BJ (cell line): ENCODE measurements around the gene ITPKA. TPM values are rescaled to one million over a fixed set of nuclear protein-coding genes. Genes with fewer than 3 reads are reported as not detected.

Source experiments
- CTCF ChIA-PET: fragments of 350-600 bp; formaldehyde crosslinking; extraction: SDS; loops from one replicate; lab custom pipeline; 2021; ENCODE audit warnings: antibody characterized with exemption, inconsistent platforms; lab: Yijun Ruan, JAX
- POLR2A ChIA-PET: fragments of 300-600 bp; sonication (Branson Sonifier 250); formaldehyde crosslinking; extraction: SDS; loops from one replicate; lab custom pipeline; 2021; ENCODE audit warnings: antibody characterized with exemption; lab: Charles Lee
- DNase-seq: peaks from one replicate; pipeline ENCODE4 v3.0.0-alpha.2; 2011; ENCODE audit warnings: low read depth
- H3K27me3 ChIP-seq: 2 replicates; pipeline ENCODE4 v1.6.0; 2011; ENCODE audit warnings: low read length; ENCODE audit not compliant: control insufficient read depth, insufficient read depth
- H3K36me3 ChIP-seq: 2 replicates; pipeline ENCODE4 v1.5.1; 2011; ENCODE audit warnings: low read length; ENCODE audit not compliant: control insufficient read depth, insufficient read depth
- H3K4me3 ChIP-seq: 2 replicates; pipeline ENCODE4 v1.5.1; 2011; ENCODE audit warnings: low read depth, mild to moderate bottlenecking, control low read depth, low read length
- polyA plus RNA-seq: library from polyadenylated mRNA; depleted of rRNA; stranded (reverse); fragments of >200 nt; gene quantifications from 2 replicates; pipeline ENCODE4 v1.2.3, GENCODE V29; 2011
- TF ChIP-seq, protein P1 (sequence below): IDR thresholded peaks from 2 replicates; pipeline ENCODE4 v1.5.1; 2011; ENCODE audit warnings: low read depth, mild to moderate bottlenecking, control low read depth, inconsistent platforms, low read length, moderate library complexity; ENCODE audit not compliant: insufficient read depth

The ITPKA gene
- polyA plus RNA-seq, 1 experiment, result 0.59 TPM

DNA sequence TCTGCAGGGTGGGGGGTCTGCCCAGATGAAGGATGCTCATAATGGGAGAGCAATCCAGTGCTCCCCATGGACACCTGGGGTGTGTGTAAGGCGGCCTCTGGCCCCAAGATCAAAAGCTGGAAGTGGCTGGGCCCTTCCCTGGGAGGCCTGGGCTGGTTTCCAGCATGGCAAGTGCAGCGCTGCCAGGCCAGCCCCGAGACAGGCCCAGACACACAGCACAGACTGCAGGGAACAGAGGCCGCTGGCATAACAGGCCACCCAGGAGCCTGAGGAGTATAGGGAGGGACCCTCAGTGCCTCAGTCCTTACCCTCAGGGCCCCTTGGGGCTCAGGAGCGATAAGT lies 10.0 kb downstream of the ITPKA start:
- H3K36me3 ChIP-seq, result no peaks in the 10 kb centered on the region
- TF ChIP-seq, protein P1, sequence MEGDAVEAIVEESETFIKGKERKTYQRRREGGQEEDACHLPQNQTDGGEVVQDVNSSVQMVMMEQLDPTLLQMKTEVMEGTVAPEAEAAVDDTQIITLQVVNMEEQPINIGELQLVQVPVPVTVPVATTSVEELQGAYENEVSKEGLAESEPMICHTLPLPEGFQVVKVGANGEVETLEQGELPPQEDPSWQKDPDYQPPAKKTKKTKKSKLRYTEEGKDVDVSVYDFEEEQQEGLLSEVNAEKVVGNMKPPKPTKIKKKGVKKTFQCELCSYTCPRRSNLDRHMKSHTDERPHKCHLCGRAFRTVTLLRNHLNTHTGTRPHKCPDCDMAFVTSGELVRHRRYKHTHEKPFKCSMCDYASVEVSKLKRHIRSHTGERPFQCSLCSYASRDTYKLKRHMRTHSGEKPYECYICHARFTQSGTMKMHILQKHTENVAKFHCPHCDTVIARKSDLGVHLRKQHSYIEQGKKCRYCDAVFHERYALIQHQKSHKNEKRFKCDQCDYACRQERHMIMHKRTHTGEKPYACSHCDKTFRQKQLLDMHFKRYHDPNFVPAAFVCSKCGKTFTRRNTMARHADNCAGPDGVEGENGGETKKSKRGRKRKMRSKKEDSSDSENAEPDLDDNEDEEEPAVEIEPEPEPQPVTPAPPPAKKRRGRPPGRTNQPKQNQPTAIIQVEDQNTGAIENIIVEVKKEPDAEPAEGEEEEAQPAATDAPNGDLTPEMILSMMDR, result no peak
- H3K27me3 ChIP-seq, result peaks cover 12% of the 10 kb centered on the region
- DNase-seq, result no peak
- no peak overlapping the region for H3K4me3 ChIP-seq
- CTCF ChIA-PET, result interaction anchor here (0.9 kb wide), 1 partner anchor 13 kb away, joined by 3 read pairs; no protein-coding TSS in a partner anchor
- POLR2A ChIA-PET, result no interaction called here

DNA sequence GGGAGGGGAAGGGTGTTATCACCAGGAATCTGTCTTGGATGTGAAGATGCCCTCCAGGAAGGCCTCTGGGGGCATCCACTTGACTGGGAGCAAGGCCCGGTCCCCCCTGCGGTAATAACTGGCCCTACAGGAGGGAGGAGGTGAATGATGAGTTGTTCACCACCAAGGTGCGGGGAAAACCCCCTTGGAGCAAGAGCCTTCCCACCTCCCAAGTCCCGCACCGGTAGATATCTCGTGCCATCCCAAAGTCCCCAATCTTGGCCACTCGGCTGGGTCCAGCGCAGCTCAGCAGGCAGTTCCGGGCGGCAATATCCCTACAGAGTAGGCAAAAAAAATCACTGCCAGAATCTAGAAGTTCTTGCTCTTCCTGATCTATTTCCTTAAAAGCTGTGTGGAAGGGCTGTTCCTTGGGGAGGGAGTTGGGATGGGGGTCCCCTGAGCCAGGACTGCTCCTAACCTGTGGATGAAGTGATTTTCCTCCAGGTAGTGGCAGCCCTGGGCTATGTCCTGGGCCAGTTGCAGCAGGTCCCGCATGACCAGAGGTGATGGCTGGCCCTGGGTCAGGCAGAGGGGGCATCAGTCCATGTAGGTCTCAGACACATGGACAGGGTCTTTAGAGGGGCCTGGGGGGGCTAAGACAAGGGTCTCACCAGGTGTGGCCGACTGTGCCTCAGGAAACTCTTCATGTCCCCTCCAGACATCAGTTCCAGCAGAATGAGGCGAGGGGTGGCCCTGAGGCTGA lies 11.2 kb downstream of the ITPKA start:
- Histone ChIP-seq H3K36me3 (no peaks in the 10 kb centered on the region), H3K27me3 (peaks cover 12% of the 10 kb centered on the region), H3K4me3 (no peak overlapping the region)
- ChIA-PET CTCF (interaction anchor here (0.9 to 1.7 kb wide), 2 partner anchors 11 to 39 kb away, joined by 3 to 5 read pairs; no protein-coding TSS in a partner anchor), POLR2A (no interaction called here)
- TF ChIP-seq, protein P1, result no peak
- no peak for DNase-seq

DNA sequence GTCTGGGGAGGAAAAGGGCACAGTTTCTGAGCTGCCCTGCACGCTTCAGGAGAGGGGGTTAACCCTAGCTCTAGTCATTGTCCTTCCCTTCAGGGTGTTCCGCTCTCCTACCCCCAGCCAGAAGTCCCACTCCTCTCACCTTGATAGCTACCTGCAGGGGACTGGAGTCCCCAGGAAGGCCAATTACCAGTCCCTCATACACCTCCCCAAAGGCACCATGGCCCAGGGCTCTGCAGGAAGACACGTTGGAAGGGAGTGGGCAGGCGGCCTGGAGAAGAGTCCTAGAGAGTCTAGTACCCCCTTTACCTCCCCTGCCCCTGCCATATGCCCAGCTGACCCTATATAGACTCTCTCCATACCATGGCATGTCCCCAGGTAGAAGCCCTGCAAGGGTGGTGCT lies 12.1 kb downstream of the ITPKA start:
- ChIA-PET POLR2A (no interaction called here), CTCF (interaction anchor here (1.7 kb wide), 1 partner anchor 10 kb away, joined by 5 read pairs; no protein-coding TSS in a partner anchor)
- TF ChIP-seq, protein P1, result no peak
- peaks cover 15% of the 10 kb centered on the region for H3K27me3 ChIP-seq
- no peak overlapping the region for H3K4me3 ChIP-seq
- H3K36me3 ChIP-seq, result no peaks in the 10 kb centered on the region
- DNase-seq, result no peak

DNA sequence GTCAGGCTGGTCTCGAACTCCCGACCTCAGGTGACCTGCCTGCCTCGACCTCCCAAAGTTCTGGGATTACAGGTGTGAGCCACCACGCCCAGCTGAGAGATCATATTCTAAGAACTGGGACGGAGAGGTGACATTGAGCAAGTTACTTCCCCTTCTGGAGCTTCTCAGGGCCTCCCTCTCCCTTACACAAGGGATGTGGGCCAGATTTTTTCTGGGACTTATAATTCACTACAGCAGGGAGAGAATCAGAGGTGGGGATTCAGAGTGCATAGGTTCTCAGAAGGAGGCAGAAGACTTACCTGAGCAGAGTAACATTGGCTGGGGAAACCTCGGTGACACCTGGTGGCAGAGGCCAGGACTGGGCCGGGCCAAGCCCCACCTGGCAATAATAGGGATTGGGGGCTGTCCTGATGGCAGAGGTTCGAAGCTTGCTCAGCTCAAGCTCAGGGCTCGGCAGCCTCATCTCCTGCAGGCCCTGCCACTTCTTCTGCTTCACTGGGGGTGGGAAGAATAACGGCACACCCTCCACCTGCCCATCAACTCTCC lies 13.2 kb downstream of the ITPKA start:
- Histone ChIP-seq H3K4me3 (no peak overlapping the region), H3K36me3 (no peaks in the 10 kb centered on the region), H3K27me3 (peaks cover 12% of the 10 kb centered on the region)
- ChIA-PET POLR2A (no interaction called here), CTCF (interaction anchor here (1.0 to 1.7 kb wide), 2 partner anchors 9 to 41 kb away, joined by 4 to 5 read pairs; no protein-coding TSS in a partner anchor)
- no peak for DNase-seq
- TF ChIP-seq, protein P1, result no peak

DNA sequence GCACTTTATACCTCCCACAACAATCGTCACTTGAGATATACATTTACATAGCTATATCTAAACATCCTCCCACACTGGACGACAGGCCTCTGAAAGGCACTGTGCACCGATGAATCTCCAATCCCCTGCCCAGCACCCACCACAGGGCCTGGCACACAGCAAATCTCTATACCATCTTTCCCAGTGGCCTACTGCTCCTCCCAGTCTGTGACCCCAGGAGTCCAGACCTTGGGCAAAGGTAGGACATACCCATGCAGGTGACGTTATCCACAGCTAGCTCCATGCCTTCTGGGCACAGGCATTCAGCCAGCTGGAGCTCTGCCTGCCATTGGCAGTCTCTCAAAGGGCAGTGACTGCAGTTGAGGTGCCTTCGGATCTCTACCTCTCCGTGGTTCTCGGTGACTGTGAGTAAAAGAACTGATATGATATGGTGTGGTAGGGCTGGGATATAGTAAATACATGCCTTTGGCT lies 14.2 kb downstream of the ITPKA start:
- ChIA-PET CTCF (interaction anchor here (1.0 kb wide), 1 partner anchor 42 kb away, joined by 4 read pairs; no protein-coding TSS in a partner anchor), POLR2A (no interaction called here)
- DNase-seq, result no peak
- Histone ChIP-seq H3K27me3 (peaks cover 14% of the 10 kb centered on the region), H3K4me3 (no peak overlapping the region), H3K36me3 (no peaks in the 10 kb centered on the region)
- TF ChIP-seq, protein P1, result no peak
